HCT116 (cell line): Measurements from ENCODE around the gene GNB2. TPM values are rescaled to one million over a fixed set of nuclear protein-coding genes. Genes with fewer than 3 reads are reported as not detected.

Experiments
- ATAC-seq: fragments of 200-7000 bp; cut with Tn5 transposase; 2 replicates; pipeline ENCODE4 v1.9.1; 2020; ENCODE audit warnings: mild to moderate bottlenecking, moderate library complexity
- BruUV-seq: library from RNA; stranded (reverse); fragments of 400-500 nt; replicated peaks from 2 replicates; lab custom pipeline; 2021; lab: Mats Ljungman, UMichigan
- CTCF ChIA-PET: fragments of 300-600 bp; sonication (Branson Sonifier 250); formaldehyde crosslinking; loops from one replicate; lab custom pipeline; 2021; ENCODE audit warnings: antibody characterized with exemption; lab: Charles Lee
- POLR2A ChIA-PET: fragments of 300-600, 350-600 bp; sonication (Branson Sonifier 250); formaldehyde crosslinking; loops from one replicate; lab custom pipeline; 2021; ENCODE audit warnings: antibody characterized with exemption; lab: Charles Lee
- RAD21 ChIA-PET, 2 experiments: fragments of 300-600 bp; sonication (Branson Sonifier 250); formaldehyde crosslinking; loops; one replicate each; lab custom pipeline; 2023; ENCODE audit warnings: low total read pairs in 2 of 2; ENCODE audit not compliant: uncharacterized antibody in 2 of 2, unreplicated experiment in 2 of 2, low non-redundant PET in 1 of 2; lab: Charles Lee
- DNase-seq: peaks from one replicate; pipeline ENCODE4 v3.0.0-alpha.2; 2010; ENCODE audit warnings: low read depth, low spot score
- H2AFZ ChIP-seq: fragments of 200-600 bp; shearing (Covaris generic), sonication (generic); 2 replicates; pipeline ENCODE4 v1.6.1; 2017; ENCODE audit warnings: low read depth, mixed run types, mixed read lengths, antibody characterized with exemption, low read length; ENCODE audit not compliant: poor library complexity, severe bottlenecking
- H3K27ac ChIP-seq: 2 replicates; pipeline ENCODE4 v1.5.1; 2012; ENCODE audit warnings: low read depth, low read length
- H3K27me3 ChIP-seq: fragments of 200-600 bp; sonication (generic); 2 replicates; pipeline ENCODE4 v1.6.1; 2016; ENCODE audit warnings: mixed run types, low read length, mixed read lengths; ENCODE audit not compliant: insufficient read depth
- H3K36me3 ChIP-seq, 2 experiments: fragments of 200-500 bp in 1 of 2; fragments of 200-600 bp in 1 of 2; sonication (Bioruptor generic) in 1 of 2; sonication (generic) in 1 of 2; 2 replicates each; pipeline versions ENCODE4 v1.5.1 to v1.6.1; 2014 to 2016; ENCODE audit warnings: low read length in 2 of 2, inconsistent platforms in 1 of 2, mixed read lengths in 1 of 2, mixed run types in 1 of 2; ENCODE audit not compliant: insufficient read depth in 2 of 2, control insufficient read depth in 1 of 2
- H3K4me1 ChIP-seq, 2 experiments: fragments of 200-600 bp in 1 of 2; sonication (generic) in 1 of 2; 2 replicates each; pipeline versions ENCODE4 v1.5.1 to v1.6.1; 2012 to 2017; ENCODE audit warnings: low read length in 2 of 2, inconsistent platforms in 1 of 2, mild to moderate bottlenecking in 1 of 2, mixed read lengths in 1 of 2, mixed run types in 1 of 2, moderate library complexity in 1 of 2; ENCODE audit not compliant: insufficient read depth in 2 of 2, control insufficient read depth in 1 of 2
- H3K4me2 ChIP-seq: fragments of 200-600 bp; sonication (generic); 2 replicates; pipeline ENCODE4 v1.6.1; 2017; ENCODE audit warnings: mixed run types, low read length, mixed read lengths
- H3K4me3 ChIP-seq, 2 experiments: fragments of 200-600 bp in 1 of 2; sonication (generic) in 1 of 2; replicated peaks in 1 of 2; 2 replicates each; pipeline ENCODE4 v1.5.1; 2011 to 2016; ENCODE audit warnings: low read length in 2 of 2, control low read depth in 1 of 2, low read depth in 1 of 2, mild to moderate bottlenecking in 1 of 2, mixed read lengths in 1 of 2, mixed run types in 1 of 2
- H3K79me2 ChIP-seq: fragments of 200-600 bp; sonication (generic); 2 replicates; pipeline ENCODE4 v1.6.1; 2017; ENCODE audit warnings: mild to moderate bottlenecking, mixed run types, low read length, moderate library complexity, mixed read lengths; ENCODE audit not compliant: insufficient read depth
- H3K9ac ChIP-seq: fragments of 200-600 bp; sonication (generic); 2 replicates; pipeline ENCODE4 v1.6.1; 2016; ENCODE audit warnings: low read length, mixed read lengths
- H3K9me2 ChIP-seq: fragments of 200-600 bp; sonication (generic), shearing (Covaris generic); 2 replicates; pipeline ENCODE4 v1.6.1; 2017; ENCODE audit warnings: mixed run types, mild to moderate bottlenecking, moderate library complexity; ENCODE audit not compliant: insufficient read depth
- H3K9me3 ChIP-seq, 2 experiments: fragments of 200-500 bp in 1 of 2; fragments of 200-600 bp in 1 of 2; sonication (Bioruptor generic) in 1 of 2; sonication (generic) in 1 of 2; 2 replicates each; pipeline ENCODE4 v1.6.1; 2014 to 2017; ENCODE audit warnings: low read length in 2 of 2, mixed read lengths in 2 of 2, inconsistent platforms in 1 of 2, low read depth in 1 of 2, mild to moderate bottlenecking in 1 of 2, mixed run types in 1 of 2, moderate library complexity in 1 of 2; ENCODE audit not compliant: control insufficient read depth in 1 of 2, insufficient read depth in 1 of 2
- H4K20me1 ChIP-seq: fragments of 200-600 bp; sonication (generic), shearing (Covaris generic); 2 replicates; pipeline ENCODE4 v1.6.1; 2017; ENCODE audit warnings: mixed run types, mild to moderate bottlenecking, moderate library complexity; ENCODE audit not compliant: insufficient read depth
- CBX3 ChIP-seq: IDR thresholded peaks from 2 replicates; pipeline ENCODE4 v1.6.1; 2012; ENCODE audit warnings: low read depth
- EGR1 ChIP-seq: IDR thresholded peaks from 2 replicates; pipeline ENCODE4 v1.6.1; 2012; ENCODE audit warnings: low read depth
- EZH2 ChIP-seq: fragments of 200-600 bp; sonication (generic); IDR thresholded peaks from 2 replicates; pipeline ENCODE4 v1.6.1; 2017; ENCODE audit warnings: antibody characterized with exemption, mixed run types
- EZH2phosphoT487 ChIP-seq: fragments of 200-600 bp; IDR thresholded peaks from 2 replicates; pipeline ENCODE4 v1.6.1; 2018; ENCODE audit warnings: antibody characterized with exemption, borderline replicate concordance
- JUND ChIP-seq: IDR thresholded peaks from 2 replicates; pipeline ENCODE4 v1.6.1; 2012
- POLR2A ChIP-seq: IDR thresholded peaks from 2 replicates; pipeline ENCODE4 v1.7.0; 2011; ENCODE audit warnings: borderline replicate concordance; ENCODE audit not compliant: insufficient read depth, insufficient read length; ENCODE audit errors: extremely low read depth
- POLR2AphosphoS5 ChIP-seq: IDR thresholded peaks from 2 replicates; pipeline ENCODE4 v1.6.1; 2011; ENCODE audit warnings: mild to moderate bottlenecking, low read depth, low read length, moderate library complexity
- SIN3A ChIP-seq: IDR thresholded peaks from 2 replicates; pipeline ENCODE4 v1.6.1; 2012; ENCODE audit warnings: low read depth
- SP1 ChIP-seq: IDR thresholded peaks from 2 replicates; pipeline ENCODE4 v1.6.1; 2012; ENCODE audit warnings: low read depth
- ZFX ChIP-seq: fragments of 450-650 bp; IDR thresholded peaks from 2 replicates; pipeline ENCODE4 v1.6.1; 2017
- ZNF274 ChIP-seq: fragments of 200-500 bp; sonication (Bioruptor generic); IDR thresholded peaks from 2 replicates; pipeline ENCODE4 v1.6.1; 2014; ENCODE audit warnings: mild to moderate bottlenecking, low read depth, low read length, inconsistent platforms
- intact Hi-C: fragments of 100-400 bp; cut with micrococcal nuclease; formaldehyde crosslinking; loops from 2 replicates; pipeline ENCODE4 v1.10.0; 2022
- total RNA-seq: library from RNA; stranded (reverse); gene quantifications from one replicate; pipeline ENCODE4 v1.2.1, GENCODE V29; 2021; ENCODE audit not compliant: unreplicated experiment
- TF ChIP-seq, protein P1 (sequence below): IDR thresholded peaks from 2 replicates; pipeline ENCODE4 v1.6.1; 2011; ENCODE audit warnings: mild to moderate bottlenecking, low read length, moderate library complexity; ENCODE audit not compliant: insufficient replicate concordance; ENCODE audit errors: extremely low read depth
- TF ChIP-seq, protein P2 (sequence below): IDR thresholded peaks from 2 replicates; pipeline ENCODE4 v1.6.1; 2012

GNB2 gene
- total RNA-seq, 1 experiment from 2014 or later, result 246 TPM

DNA sequence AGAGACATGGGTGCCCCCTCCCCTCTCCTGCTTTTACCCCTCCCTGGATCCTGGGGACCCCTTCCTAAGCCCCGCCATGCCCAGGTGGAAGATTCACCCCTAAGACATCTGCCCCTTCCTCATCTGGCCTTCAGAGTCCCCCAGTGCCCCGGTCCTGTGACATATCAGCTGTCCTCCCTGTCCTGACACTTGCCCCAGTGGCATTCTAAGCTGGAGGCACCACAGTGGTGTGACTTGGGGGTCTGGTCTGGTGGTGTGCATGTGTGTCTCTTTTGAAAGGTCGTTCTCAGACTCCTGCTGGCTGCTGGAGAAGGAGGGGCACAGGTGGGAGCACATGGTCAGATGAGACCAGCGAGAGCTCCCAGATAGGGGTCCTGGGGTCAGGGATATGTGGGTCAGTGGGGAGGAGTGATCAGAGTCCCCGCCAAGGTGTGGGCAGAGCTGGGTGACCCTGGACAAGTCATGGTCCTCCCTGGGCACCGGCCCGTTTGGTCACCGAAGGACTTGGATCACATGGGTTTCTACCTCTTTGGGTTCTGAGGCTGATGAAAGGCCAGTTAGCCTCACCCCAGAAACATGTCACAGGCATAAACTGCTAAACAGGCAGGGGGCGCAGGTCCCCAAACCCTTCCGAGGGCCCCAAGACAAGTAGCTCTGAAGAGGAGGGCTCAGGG is 31.5 kb upstream of the GNB2 start:
- Histone ChIP-seq H3K79me2 (no peaks in the 10 kb centered on the region), H3K36me3 (no peaks in the 10 kb centered on the region), H3K27ac (no peak overlapping the region; the same call in 1 of the 2 replicates), H4K20me1 (no peaks in the 10 kb centered on the region), H3K4me1 (peaks cover 4 to 13% of the 10 kb centered on the region in 2 experiments), H3K9ac (no peak overlapping the region), H3K9me3 (no peaks in the 10 kb centered on the region), H3K4me3 (no peak overlapping the region), H3K9me2 (no peaks in the 10 kb centered on the region), H3K27me3 (no peaks in the 10 kb centered on the region), H2AFZ (no peak overlapping the region), H3K4me2 (peak overlapping the region; percentile 23; the same call in 1 of the 2 replicates)
- TF ChIP-seq EZH2 (no peak), ZNF274 (no peak), POLR2AphosphoS5 (no peak), EZH2phosphoT487 (no peak), EGR1 (no peak), SIN3A (no peak), CBX3 (no peak), SP1 (no peak), ZFX (no peak), JUND (no peak), POLR2A (no peak)
- TF ChIP-seq, protein P1, sequence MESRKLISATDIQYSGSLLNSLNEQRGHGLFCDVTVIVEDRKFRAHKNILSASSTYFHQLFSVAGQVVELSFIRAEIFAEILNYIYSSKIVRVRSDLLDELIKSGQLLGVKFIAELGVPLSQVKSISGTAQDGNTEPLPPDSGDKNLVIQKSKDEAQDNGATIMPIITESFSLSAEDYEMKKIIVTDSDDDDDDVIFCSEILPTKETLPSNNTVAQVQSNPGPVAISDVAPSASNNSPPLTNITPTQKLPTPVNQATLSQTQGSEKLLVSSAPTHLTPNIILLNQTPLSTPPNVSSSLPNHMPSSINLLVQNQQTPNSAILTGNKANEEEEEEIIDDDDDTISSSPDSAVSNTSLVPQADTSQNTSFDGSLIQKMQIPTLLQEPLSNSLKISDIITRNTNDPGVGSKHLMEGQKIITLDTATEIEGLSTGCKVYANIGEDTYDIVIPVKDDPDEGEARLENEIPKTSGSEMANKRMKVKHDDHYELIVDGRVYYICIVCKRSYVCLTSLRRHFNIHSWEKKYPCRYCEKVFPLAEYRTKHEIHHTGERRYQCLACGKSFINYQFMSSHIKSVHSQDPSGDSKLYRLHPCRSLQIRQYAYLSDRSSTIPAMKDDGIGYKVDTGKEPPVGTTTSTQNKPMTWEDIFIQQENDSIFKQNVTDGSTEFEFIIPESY, result no peak
- TF ChIP-seq, protein P2, sequence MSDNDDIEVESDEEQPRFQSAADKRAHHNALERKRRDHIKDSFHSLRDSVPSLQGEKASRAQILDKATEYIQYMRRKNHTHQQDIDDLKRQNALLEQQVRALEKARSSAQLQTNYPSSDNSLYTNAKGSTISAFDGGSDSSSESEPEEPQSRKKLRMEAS, result no peak
- intact Hi-C loops, result no loop called here
- BruUV-seq, result no TSS peak
- DNase-seq (no peak), ATAC-seq (no peak)
- RAD21 ChIA-PET, result interaction anchor here in 1 of 2 experiments (0.7 kb wide), 1 partner anchor 145 kb away, joined by 3 read pairs; no protein-coding TSS in a partner anchor
- CTCF ChIA-PET, result interaction anchor here (0.9 to 1.1 kb wide), 2 partner anchors 8 to 9 kb away, joined by 3 read pairs; no protein-coding TSS in a partner anchor
- POLR2A ChIA-PET, result interaction anchor here (0.6 kb wide), 1 partner anchor 448 kb away, joined by 3 read pairs; no protein-coding TSS in a partner anchor
